Retina (tissue), 1 donor: Measurements from ENCODE around the gene HTR6.
A peak's percentile ranks its signal among the peaks of the same experiment; 100 is the strongest.
"Not testable (repeated sequence)": the region's sequence is repeated elsewhere in the genome, so short reads cannot be mapped to it uniquely, and the experiment has no call there.

Experiments used
- DNase-seq: peaks from one replicate; pipeline ENCODE4 v3.0.0-alpha.2; 2016

HTR6 gene

GRCh38 chr1:19664453-19665185, at the start of gene HTR6:
Gene HTR6 (plus strand): TSS chr1:19664875. CDS start chr1:19665754, 879 bp downstream.
- DNase-seq, result no peak

GRCh38 chr1:19615438-19615837, 49.2 kb upstream of the HTR6 start:
- no peak for DNase-seq

- DNase-seq, result no peak
Observed at GRCh38 chr1:19616489-19616888, 48.2 kb upstream of the HTR6 start.

- no peak for DNase-seq
Observed at GRCh38 chr1:19617376-19617775, 47.3 kb upstream of the HTR6 start.

GRCh38 chr1:19618428-19618827, 46.2 kb upstream of the HTR6 start:
- DNase-seq, result no peak

GRCh38 chr1:19619697-19620384, 44.8 kb upstream of the HTR6 start:
- no peak for DNase-seq

GRCh38 chr1:19620786-19621185, 43.9 kb upstream of the HTR6 start:
- no peak for DNase-seq

GRCh38 chr1:19621274-19621950, 43.3 kb upstream of the HTR6 start:
- DNase-seq, result no peak

- no peak for DNase-seq
Observed at GRCh38 chr1:19622204-19622603, 42.5 kb upstream of the HTR6 start.

- DNase-seq, result no peak
Observed at GRCh38 chr1:19623523-19623922, 41.2 kb upstream of the HTR6 start.

- DNase-seq, result no peak
Observed at GRCh38 chr1:19625291-19625937, 39.3 kb upstream of the HTR6 start.

GRCh38 chr1:19628879-19629278, 35.8 kb upstream of the HTR6 start:
- no peak for DNase-seq

GRCh38 chr1:19629357-19629756, 35.3 kb upstream of the HTR6 start:
- DNase-seq, result peak; percentile 48

GRCh38 chr1:19630192-19630591, 34.5 kb upstream of the HTR6 start:
- DNase-seq, result not testable (repeated sequence)

GRCh38 chr1:19630720-19631395, 33.8 kb upstream of the HTR6 start:
- no peak for DNase-seq

- DNase-seq, result no peak
Observed at GRCh38 chr1:19632211-19632610, 32.5 kb upstream of the HTR6 start.

GRCh38 chr1:19633106-19633505, 31.6 kb upstream of the HTR6 start:
- DNase-seq, result no peak

- DNase-seq, result not testable (repeated sequence)
Observed at GRCh38 chr1:19635064-19635463, 29.6 kb upstream of the HTR6 start.

- DNase-seq, result no peak
Observed at GRCh38 chr1:19635646-19636045, 29.0 kb upstream of the HTR6 start.

- no peak for DNase-seq
Observed at GRCh38 chr1:19636065-19636464, 28.6 kb upstream of the HTR6 start.

- DNase-seq, result not testable (repeated sequence)
Observed at GRCh38 chr1:19636749-19637148, 27.9 kb upstream of the HTR6 start.

- no peak for DNase-seq
Observed at GRCh38 chr1:19637606-19638005, 27.1 kb upstream of the HTR6 start.

GRCh38 chr1:19639228-19639627, 25.4 kb upstream of the HTR6 start:
- DNase-seq, result not testable (repeated sequence)
